GM12878 (cell line): Measurements from ENCODE around the gene NUP214. TPM values are rescaled to one million over a fixed set of nuclear protein-coding genes. Genes with fewer than 3 reads are reported as not detected.

ENCODE experiments used
- ATAC-seq: fragments of 200-7000 bp; cut with Tn5 transposase; 3 replicates; pipeline ENCODE4 v1.9.1; 2020; ENCODE audit warnings: mild to moderate bottlenecking, moderate library complexity
- BruUV-seq: library from RNA; stranded (reverse); fragments of 400-500 nt; replicated peaks from 2 replicates; lab custom pipeline; 2021; lab: Mats Ljungman, UMichigan
- CTCF ChIA-PET: fragments of 300-600 bp; sonication (Branson Sonifier 250); formaldehyde crosslinking; extraction: SDS; loops from one replicate; lab custom pipeline; 2021; ENCODE audit warnings: inconsistent platforms; lab: Yijun Ruan, JAX
- POLR2A ChIA-PET: fragments of 350-600 bp; formaldehyde crosslinking; extraction: SDS; loops from one replicate; lab custom pipeline; 2021; ENCODE audit warnings: inconsistent platforms; lab: Charles Lee
- RAD21 ChIA-PET: fragments of 300-600 bp; sonication (Branson Sonifier 250); formaldehyde crosslinking; loops from one replicate; lab custom pipeline; 2023; ENCODE audit warnings: antibody characterized with exemption; ENCODE audit not compliant: unreplicated experiment; lab: Charles Lee
- SMC1A ChIA-PET: fragments of 300-600 bp; sonication (Branson Sonifier 250); formaldehyde crosslinking; loops from one replicate; lab custom pipeline; 2023; ENCODE audit not compliant: unreplicated experiment, uncharacterized antibody; lab: Charles Lee
- DNase-seq: peaks from one replicate; pipeline ENCODE4 v3.0.0-alpha.2; 2011; ENCODE audit warnings: low read depth, low spot score
- FAIRE-seq: peaks from 3 replicates; lab custom pipeline; 2011; peaks lifted over from hg19 to GRCh38; lab: Jason Lieb, UNC
- H2AFZ ChIP-seq: 2 replicates; pipeline ENCODE4 v1.6.0; 2011; ENCODE audit warnings: low read depth, low read length, control low read depth; ENCODE audit not compliant: control insufficient read depth
- H3K27ac ChIP-seq: 2 replicates; pipeline ENCODE4 v1.5.1; 2011; ENCODE audit warnings: control low read depth; ENCODE audit not compliant: control insufficient read depth, insufficient read depth
- H3K27me3 ChIP-seq, 2 experiments: replicated peaks in 1 of 2; 2 replicates each; pipeline versions ENCODE4 v1.6.0 to v1.6.1; 2011; ENCODE audit warnings: low read length in 1 of 2; ENCODE audit not compliant: control insufficient read depth in 2 of 2, insufficient read depth in 2 of 2
- H3K36me3 ChIP-seq, 2 experiments: 2 replicates each; pipeline ENCODE4 v1.5.1; 2011; ENCODE audit warnings: low read length in 1 of 2; ENCODE audit not compliant: control insufficient read depth in 2 of 2, insufficient read depth in 2 of 2
- H3K4me1 ChIP-seq: 2 replicates; pipeline ENCODE4 v1.6.1; 2011; ENCODE audit warnings: mild to moderate bottlenecking, low read length, moderate library complexity, mixed read lengths; ENCODE audit not compliant: control insufficient read depth, insufficient read depth
- H3K4me2 ChIP-seq: 2 replicates; pipeline ENCODE4 v1.6.0; 2011; ENCODE audit warnings: control low read depth; ENCODE audit not compliant: control insufficient read depth, insufficient read depth
- H3K4me3 ChIP-seq: fragments of 200-600 bp; sonication (generic); 2 replicates; pipeline ENCODE4 v1.5.1; 2016
- H3K79me2 ChIP-seq: 2 replicates; pipeline ENCODE4 v1.6.0; 2011; ENCODE audit warnings: low read length; ENCODE audit not compliant: control insufficient read depth, insufficient read depth
- H3K9ac ChIP-seq: 2 replicates; pipeline ENCODE4 v1.8.0; 2011; ENCODE audit warnings: low read length, control low read depth, mixed read lengths; ENCODE audit not compliant: control insufficient read depth, insufficient read depth
- H3K9me3 ChIP-seq: replicated peaks from 3 replicates; pipeline ENCODE4 v1.5.1; 2011; ENCODE audit warnings: mild to moderate bottlenecking, low read length; ENCODE audit not compliant: control insufficient read depth, insufficient read depth
- H4K20me1 ChIP-seq: 2 replicates; pipeline ENCODE4 v1.6.0; 2011; ENCODE audit not compliant: control insufficient read depth, insufficient read depth
- ATF7 ChIP-seq: fragments of 450-650 bp; IDR thresholded peaks from 2 replicates; pipeline ENCODE4 v1.6.1; 2016; ENCODE audit warnings: low read depth, mild to moderate bottlenecking
- CBX5 ChIP-seq: sonication (generic); IDR thresholded peaks from 2 replicates; pipeline ENCODE4 v1.6.1; 2016; ENCODE audit warnings: low read depth, moderate library complexity, mild to moderate bottlenecking, inconsistent platforms
- SIN3A ChIP-seq: IDR thresholded peaks from 2 replicates; pipeline ENCODE4 v1.6.1; 2012; ENCODE audit warnings: low read depth, low read length, improper control_type of control experiment
- WGBS: methylation state at CpG from one replicate; pipeline ENCODE4 v1.1.6; 2016; ENCODE audit warnings: low lambda C conversion rate; ENCODE audit not compliant: insufficient replicate concordance, insufficient coverage; ENCODE audit errors: missing lambda C conversion rate; 5-methylcytosine and 5-hydroxymethylcytosine counted together
- in situ Hi-C: fragments of 300-500 bp; cut with MboI; formaldehyde crosslinking; loops from 9 replicates; pipeline ENCODE4 v1.14.3; 2018; ENCODE audit warnings: mixed read lengths
- intact Hi-C: fragments of 100-400 bp; cut with micrococcal nuclease; formaldehyde crosslinking; loops from one replicate; pipeline ENCODE4 v1.14.2; 2022; ENCODE audit not compliant: unreplicated experiment
- polyA plus RNA-seq, 11 experiments: library from polyadenylated mRNA; depleted of rRNA in 4 of 11; unstranded in 6 of 11; stranded (reverse) in 5 of 11; fragments of >200 nt; fragmentation: Nextera tagmentation in 4 of 11; fragmentation: Illumina TruSeq in 1 of 11; extraction: Ambion mirVana in 4 of 11; extraction: Trizol in 1 of 11; gene quantifications; 1 replicate in 1 of 11; 2 replicates in 10 of 11; pipeline versions ENCODE4 v1.2.1 to v1.2.3, GENCODE V29; 2011 to 2016; ENCODE audit warnings: inconsistent platforms in 2 of 11, missing spikeins in 2 of 11, low read depth in 1 of 11
- total RNA-seq, 4 experiments: library from RNA; depleted of rRNA in 3 of 4; stranded (reverse); fragments of >200 nt in 3 of 4; fragmentation: Illumina TruSeq in 1 of 4; extraction: Trizol in 1 of 4; gene quantifications; 2 replicates each; pipeline versions ENCODE4 v1.2.1 to v1.2.3, GENCODE V29; 2013 to 2021
- TF ChIP-seq, protein P1 (sequence below): fragments of 450-650 bp; IDR thresholded peaks from 2 replicates; pipeline ENCODE4 v1.6.1; 2016; ENCODE audit warnings: mild to moderate bottlenecking
- TF ChIP-seq, protein P2 (sequence below): fragments of 150-350 bp; IDR thresholded peaks from 2 replicates; pipeline ENCODE4 v1.6.1; 2016; ENCODE audit warnings: low read depth, low read length

The NUP214 gene
- total and polyA plus RNA-seq, 10 of the 15 experiments (the other 5 are each of a cell fraction or from before 2014, with no cell fraction given): 11.7 to 53.8 (median 17.6) TPM

DNA sequence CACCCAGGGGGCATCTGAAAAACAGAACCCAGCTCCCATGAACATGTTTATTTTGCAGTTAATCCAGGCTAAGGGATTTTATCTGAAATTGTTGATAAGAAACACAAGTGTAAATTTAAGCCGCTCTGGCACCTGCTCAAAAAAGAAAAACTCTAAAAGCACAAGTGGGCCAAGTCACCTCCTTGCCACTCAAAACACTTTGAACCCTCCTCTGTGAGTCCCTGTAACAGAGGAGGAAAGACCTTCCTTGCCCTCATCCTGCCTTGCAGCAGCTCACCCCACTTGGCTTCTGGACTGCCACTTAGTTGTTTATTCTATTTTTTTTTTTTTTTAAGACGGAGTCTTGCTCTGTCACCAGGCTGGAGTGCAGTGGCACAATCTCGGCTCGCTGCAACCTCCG lies 111.4 kb downstream of the NUP214 start:
- WGBS: 100% methylated on average over 5 of the region's 5 CpGs
- no TSS peak for BruUV-seq
- ATAC-seq: no peak

More for the DNA sequence above, 111.4 kb downstream of the NUP214 start:
- Histone ChIP-seq H3K4me1 (peaks cover 17% of the 10 kb centered on the region), H3K9me3 (no peaks in the 10 kb centered on the region), H3K4me3 (no peak overlapping the region), H2AFZ (no peak overlapping the region), H3K36me3 (peaks cover 8 to 13% of the 10 kb centered on the region in 2 experiments)
- SMC1A ChIA-PET: interaction anchor here (1.4 to 2.5 kb wide), 3 partner anchors 36 to 99 kb away, joined by 3 to 17 read pairs (median 3); no protein-coding TSS in a partner anchor
- intact Hi-C loops: loop anchor here (5.0 kb wide), 1 partner anchor 101 kb away; no protein-coding TSS in a partner anchor
- TF ChIP-seq CBX5 (no peak), ATF7 (no peak), SIN3A (no peak)
- TF ChIP-seq, protein P1, sequence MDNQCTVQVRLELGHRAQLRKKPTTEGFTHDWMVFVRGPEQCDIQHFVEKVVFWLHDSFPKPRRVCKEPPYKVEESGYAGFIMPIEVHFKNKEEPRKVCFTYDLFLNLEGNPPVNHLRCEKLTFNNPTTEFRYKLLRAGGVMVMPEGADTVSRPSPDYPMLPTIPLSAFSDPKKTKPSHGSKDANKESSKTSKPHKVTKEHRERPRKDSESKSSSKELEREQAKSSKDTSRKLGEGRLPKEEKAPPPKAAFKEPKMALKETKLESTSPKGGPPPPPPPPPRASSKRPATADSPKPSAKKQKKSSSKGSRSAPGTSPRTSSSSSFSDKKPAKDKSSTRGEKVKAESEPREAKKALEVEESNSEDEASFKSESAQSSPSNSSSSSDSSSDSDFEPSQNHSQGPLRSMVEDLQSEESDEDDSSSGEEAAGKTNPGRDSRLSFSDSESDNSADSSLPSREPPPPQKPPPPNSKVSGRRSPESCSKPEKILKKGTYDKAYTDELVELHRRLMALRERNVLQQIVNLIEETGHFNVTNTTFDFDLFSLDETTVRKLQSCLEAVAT: no peak
- TF ChIP-seq, protein P2, sequence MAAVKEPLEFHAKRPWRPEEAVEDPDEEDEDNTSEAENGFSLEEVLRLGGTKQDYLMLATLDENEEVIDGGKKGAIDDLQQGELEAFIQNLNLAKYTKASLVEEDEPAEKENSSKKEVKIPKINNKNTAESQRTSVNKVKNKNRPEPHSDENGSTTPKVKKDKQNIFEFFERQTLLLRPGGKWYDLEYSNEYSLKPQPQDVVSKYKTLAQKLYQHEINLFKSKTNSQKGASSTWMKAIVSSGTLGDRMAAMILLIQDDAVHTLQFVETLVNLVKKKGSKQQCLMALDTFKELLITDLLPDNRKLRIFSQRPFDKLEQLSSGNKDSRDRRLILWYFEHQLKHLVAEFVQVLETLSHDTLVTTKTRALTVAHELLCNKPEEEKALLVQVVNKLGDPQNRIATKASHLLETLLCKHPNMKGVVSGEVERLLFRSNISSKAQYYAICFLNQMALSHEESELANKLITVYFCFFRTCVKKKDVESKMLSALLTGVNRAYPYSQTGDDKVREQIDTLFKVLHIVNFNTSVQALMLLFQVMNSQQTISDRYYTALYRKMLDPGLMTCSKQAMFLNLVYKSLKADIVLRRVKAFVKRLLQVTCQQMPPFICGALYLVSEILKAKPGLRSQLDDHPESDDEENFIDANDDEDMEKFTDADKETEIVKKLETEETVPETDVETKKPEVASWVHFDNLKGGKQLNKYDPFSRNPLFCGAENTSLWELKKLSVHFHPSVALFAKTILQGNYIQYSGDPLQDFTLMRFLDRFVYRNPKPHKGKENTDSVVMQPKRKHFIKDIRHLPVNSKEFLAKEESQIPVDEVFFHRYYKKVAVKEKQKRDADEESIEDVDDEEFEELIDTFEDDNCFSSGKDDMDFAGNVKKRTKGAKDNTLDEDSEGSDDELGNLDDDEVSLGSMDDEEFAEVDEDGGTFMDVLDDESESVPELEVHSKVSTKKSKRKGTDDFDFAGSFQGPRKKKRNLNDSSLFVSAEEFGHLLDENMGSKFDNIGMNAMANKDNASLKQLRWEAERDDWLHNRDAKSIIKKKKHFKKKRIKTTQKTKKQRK: no peak
- TF ChIP-seq, all 136 proteins: peak for 0
- in situ Hi-C loops: no loop called here
- H3K79me2 ChIP-seq: no peaks in the 10 kb centered on the region
- ChIA-PET POLR2A (interaction anchor here (0.6 to 1.1 kb wide), 2 partner anchors 38 to 489 kb away, joined by 3 to 4 read pairs; no protein-coding TSS in a partner anchor), CTCF (no interaction called here), RAD21 (no interaction called here)
- FAIRE-seq: no peak
- no peak for DNase-seq
- no peak overlapping the region for H3K4me2 ChIP-seq
- H3K9ac ChIP-seq: no peak overlapping the region
- H3K27ac ChIP-seq: no peak overlapping the region
- H3K27me3 ChIP-seq: no peaks in the 10 kb centered on the region
- H4K20me1 ChIP-seq: no peaks in the 10 kb centered on the region
